ENCODE data around the gene ZNF281.
"Not testable (repeated sequence)": the region's sequence is repeated elsewhere in the genome, so short reads cannot be mapped to it uniquely, and the experiment has no call there.

Gene ZNF281

GRCh38 chr1:200423235-200423634 is 13.4 kb upstream of the ZNF281 start:
- H3K4me3 ChIP-seq (ENCODE audit: low read length) = no peak overlapping the region
- no peaks in the 10 kb centered on the region for H3K36me3 ChIP-seq (ENCODE audit: control insufficient read depth, insufficient read depth, low read length)
- no peaks in the 10 kb centered on the region for H3K4me1 ChIP-seq (ENCODE audit: control insufficient read depth, insufficient read depth, low read length)
- H3K27me3 ChIP-seq (ENCODE audit: control insufficient read depth, insufficient read depth, low read length) = no peaks in the 10 kb centered on the region
- no peak overlapping the region for H3K9ac ChIP-seq (ENCODE audit: low read length)
- no peaks in the 10 kb centered on the region for H3K9me3 ChIP-seq (ENCODE audit: control insufficient read depth, low read length)

GRCh38 chr1:200422211-200422610 is 12.4 kb upstream of the ZNF281 start:
- Histone ChIP-seq H3K27me3 (ENCODE audit: control insufficient read depth, insufficient read depth, low read length) (no peaks in the 10 kb centered on the region), H3K4me3 (ENCODE audit: low read length) (no peak overlapping the region), H3K9me3 (ENCODE audit: control insufficient read depth, low read length) (no peaks in the 10 kb centered on the region), H3K36me3 (ENCODE audit: control insufficient read depth, insufficient read depth, low read length) (no peaks in the 10 kb centered on the region), H3K4me1 (ENCODE audit: control insufficient read depth, insufficient read depth, low read length) (no peaks in the 10 kb centered on the region), H3K9ac (ENCODE audit: low read length) (no peak overlapping the region)

- Histone ChIP-seq H3K36me3 (ENCODE audit: control insufficient read depth, insufficient read depth, low read length) (no peaks in the 10 kb centered on the region), H3K4me1 (ENCODE audit: control insufficient read depth, insufficient read depth, low read length) (peaks cover 6% of the 10 kb centered on the region), H3K4me3 (ENCODE audit: low read length) (no peak overlapping the region), H3K27me3 (ENCODE audit: control insufficient read depth, insufficient read depth, low read length) (no peaks in the 10 kb centered on the region), H3K9me3 (ENCODE audit: control insufficient read depth, low read length) (no peaks in the 10 kb centered on the region), H3K9ac (ENCODE audit: low read length) (no peak overlapping the region)
These were observed 6.2 kb upstream of the ZNF281 start for GRCh38 chr1:200415789-200416593.

- H3K9me3 ChIP-seq (ENCODE audit: control insufficient read depth, low read length) = no peaks in the 10 kb centered on the region
- peaks cover 6% of the 10 kb centered on the region for H3K4me1 ChIP-seq (ENCODE audit: control insufficient read depth, insufficient read depth, low read length)
- H3K4me3 ChIP-seq (ENCODE audit: low read length) = no peak overlapping the region
- no peaks in the 10 kb centered on the region for H3K36me3 ChIP-seq (ENCODE audit: control insufficient read depth, insufficient read depth, low read length)
- no peak overlapping the region for H3K9ac ChIP-seq (ENCODE audit: low read length)
- no peaks in the 10 kb centered on the region for H3K27me3 ChIP-seq (ENCODE audit: control insufficient read depth, insufficient read depth, low read length)
These were observed 5.4 kb upstream of the ZNF281 start for GRCh38 chr1:200415227-200415626.

GRCh38 chr1:200414657-200415056 is 4.8 kb upstream of the ZNF281 start:
- Histone ChIP-seq H3K36me3 (ENCODE audit: control insufficient read depth, insufficient read depth, low read length) (no peaks in the 10 kb centered on the region), H3K9me3 (ENCODE audit: control insufficient read depth, low read length) (no peaks in the 10 kb centered on the region), H3K4me3 (ENCODE audit: low read length) (no peak overlapping the region), H3K27me3 (ENCODE audit: control insufficient read depth, insufficient read depth, low read length) (no peaks in the 10 kb centered on the region), H3K4me1 (ENCODE audit: control insufficient read depth, insufficient read depth, low read length) (peaks cover 6% of the 10 kb centered on the region), H3K9ac (ENCODE audit: low read length) (no peak overlapping the region)

GRCh38 chr1:200413766-200414165 is 3.9 kb upstream of the ZNF281 start:
- H3K4me1 ChIP-seq (ENCODE audit: control insufficient read depth, insufficient read depth, low read length) = peaks cover 10% of the 10 kb centered on the region
- H3K9ac ChIP-seq (ENCODE audit: low read length); H3K9me3 ChIP-seq (ENCODE audit: control insufficient read depth, low read length): not testable (repeated sequence)

GRCh38 chr1:200411406-200412257 is 1.8 kb upstream of the ZNF281 start:
- no peaks in the 10 kb centered on the region for H3K36me3 ChIP-seq (ENCODE audit: control insufficient read depth, insufficient read depth, low read length)
- no peak overlapping the region for H3K4me3 ChIP-seq (ENCODE audit: low read length)
- H3K9ac ChIP-seq (ENCODE audit: low read length) = no peak overlapping the region
- H3K27me3 ChIP-seq (ENCODE audit: control insufficient read depth, insufficient read depth, low read length) = no peaks in the 10 kb centered on the region
- peaks cover 19% of the 10 kb centered on the region for H3K4me1 ChIP-seq (ENCODE audit: control insufficient read depth, insufficient read depth, low read length)
- H3K9me3 ChIP-seq (ENCODE audit: control insufficient read depth, low read length) = no peaks in the 10 kb centered on the region

More at GRCh38 chr1:200413766-200414165, 3.9 kb upstream of the ZNF281 start:
- H3K4me3 ChIP-seq (ENCODE audit: low read length); H3K36me3 ChIP-seq (ENCODE audit: control insufficient read depth, insufficient read depth, low read length); H3K27me3 ChIP-seq (ENCODE audit: control insufficient read depth, insufficient read depth, low read length): not testable (repeated sequence)

GRCh38 chr1:200410566-200410878 is 686 bp upstream of the ZNF281 start:
- Histone ChIP-seq H3K9me3 (ENCODE audit: control insufficient read depth, low read length) (no peaks in the 10 kb centered on the region), H3K36me3 (ENCODE audit: control insufficient read depth, insufficient read depth, low read length) (no peaks in the 10 kb centered on the region), H3K4me3 (ENCODE audit: low read length) (peak overlapping the region; percentile 98), H3K9ac (ENCODE audit: low read length) (peak overlapping the region; percentile 79), H3K27me3 (ENCODE audit: control insufficient read depth, insufficient read depth, low read length) (no peaks in the 10 kb centered on the region), H3K4me1 (ENCODE audit: control insufficient read depth, insufficient read depth, low read length) (peaks cover 14% of the 10 kb centered on the region)

- Histone ChIP-seq H3K4me1 (ENCODE audit: control insufficient read depth, insufficient read depth, low read length) (peaks cover 13% of the 10 kb centered on the region), H3K9me3 (ENCODE audit: control insufficient read depth, low read length) (no peaks in the 10 kb centered on the region), H3K9ac (ENCODE audit: low read length) (peak overlapping the region; percentile 79), H3K27me3 (ENCODE audit: control insufficient read depth, insufficient read depth, low read length) (no peaks in the 10 kb centered on the region), H3K36me3 (ENCODE audit: control insufficient read depth, insufficient read depth, low read length) (no peaks in the 10 kb centered on the region), H3K4me3 (ENCODE audit: low read length) (peak overlapping the region; percentile 98)
These were observed 554 bp downstream of the ZNF281 start for GRCh38 chr1:200409203-200409760.

- Histone ChIP-seq H3K36me3 (ENCODE audit: control insufficient read depth, insufficient read depth, low read length) (no peaks in the 10 kb centered on the region), H3K9ac (ENCODE audit: low read length) (no peak overlapping the region), H3K27me3 (ENCODE audit: control insufficient read depth, insufficient read depth, low read length) (no peaks in the 10 kb centered on the region), H3K9me3 (ENCODE audit: control insufficient read depth, low read length) (no peaks in the 10 kb centered on the region), H3K4me3 (ENCODE audit: low read length) (no peak overlapping the region), H3K4me1 (ENCODE audit: control insufficient read depth, insufficient read depth, low read length) (peaks cover 13% of the 10 kb centered on the region)
These were observed 3.6 kb downstream of the ZNF281 start for GRCh38 chr1:200406161-200406797.

GRCh38 chr1:200405264-200405663 is 4.6 kb downstream of the ZNF281 start:
- Histone ChIP-seq H3K4me1 (ENCODE audit: control insufficient read depth, insufficient read depth, low read length) (peaks cover 13% of the 10 kb centered on the region), H3K27me3 (ENCODE audit: control insufficient read depth, insufficient read depth, low read length) (no peaks in the 10 kb centered on the region), H3K9me3 (ENCODE audit: control insufficient read depth, low read length) (no peaks in the 10 kb centered on the region), H3K4me3 (ENCODE audit: low read length) (no peak overlapping the region), H3K36me3 (ENCODE audit: control insufficient read depth, insufficient read depth, low read length) (no peaks in the 10 kb centered on the region), H3K9ac (ENCODE audit: low read length) (no peak overlapping the region)

GRCh38 chr1:200401708-200402107 is 8.1 kb downstream of the ZNF281 start:
- Histone ChIP-seq H3K4me1 (ENCODE audit: control insufficient read depth, insufficient read depth, low read length) (no peaks in the 10 kb centered on the region), H3K4me3 (ENCODE audit: low read length) (no peak overlapping the region), H3K27me3 (ENCODE audit: control insufficient read depth, insufficient read depth, low read length) (no peaks in the 10 kb centered on the region), H3K36me3 (ENCODE audit: control insufficient read depth, insufficient read depth, low read length) (no peaks in the 10 kb centered on the region), H3K9me3 (ENCODE audit: control insufficient read depth, low read length) (no peaks in the 10 kb centered on the region), H3K9ac (ENCODE audit: low read length) (no peak overlapping the region)
